HCT116 (cell line): ENCODE data around the gene CSNK2B.

ENCODE experiments used
- CEBPB ChIP-seq: IDR thresholded peaks from 2 replicates; pipeline ENCODE4 v1.6.1; 2012; ENCODE audit warnings: low read depth
- CTCF ChIP-seq, 3 experiments: fragments of 200-600 bp in 1 of 3; sonication (generic) in 1 of 3; IDR thresholded peaks in 2 of 3; conservative IDR thresholded peaks in 1 of 3; 2 replicates each; pipeline ENCODE4 v1.5.1; 2012 to 2017; ENCODE audit warnings: low read depth in 2 of 3, low read length in 2 of 3, antibody characterized with exemption in 1 of 3, borderline replicate concordance in 1 of 3, control low read depth in 1 of 3, mild to moderate bottlenecking in 1 of 3, mixed read lengths in 1 of 3, mixed run types in 1 of 3, moderate library complexity in 1 of 3; ENCODE audit not compliant: insufficient read depth in 1 of 3
- EGR1 ChIP-seq: IDR thresholded peaks from 2 replicates; pipeline ENCODE4 v1.6.1; 2012; ENCODE audit warnings: low read depth
- EZH2 ChIP-seq: fragments of 200-600 bp; sonication (generic); IDR thresholded peaks from 2 replicates; pipeline ENCODE4 v1.6.1; 2017; ENCODE audit warnings: antibody characterized with exemption, mixed run types
- POLR2A ChIP-seq: IDR thresholded peaks from 2 replicates; pipeline ENCODE4 v1.7.0; 2011; ENCODE audit warnings: borderline replicate concordance; ENCODE audit not compliant: insufficient read depth, insufficient read length; ENCODE audit errors: extremely low read depth
- POLR2AphosphoS5 ChIP-seq: IDR thresholded peaks from 2 replicates; pipeline ENCODE4 v1.6.1; 2011; ENCODE audit warnings: mild to moderate bottlenecking, low read depth, low read length, moderate library complexity
- REST ChIP-seq: IDR thresholded peaks from 2 replicates; pipeline ENCODE4 v1.6.1; 2012; ENCODE audit warnings: low read depth
- SRF ChIP-seq: IDR thresholded peaks from 2 replicates; pipeline ENCODE4 v1.6.1; 2012; ENCODE audit warnings: low read depth
- ZBTB33 ChIP-seq: IDR thresholded peaks from 2 replicates; pipeline ENCODE4 v1.6.1; 2011; ENCODE audit warnings: mild to moderate bottlenecking, low read length, moderate library complexity; ENCODE audit not compliant: insufficient replicate concordance; ENCODE audit errors: extremely low read depth

- no peak for TF ChIP-seq CEBPB
- no peak for TF ChIP-seq POLR2A
- TF ChIP-seq CTCF (IDR thresholded peaks at IDR 0.05 in 2 of 3, conservative IDR thresholded peaks at IDR 0.05 in 1 of 3; ENCODE audit: borderline replicate concordance in 1 of 3, insufficient read depth in 1 of 3, low read depth in 2 of 3, low read length in 2 of 3), result no peak
- TF ChIP-seq POLR2AphosphoS5, result no peak
- no peak for TF ChIP-seq ZBTB33
- TF ChIP-seq REST, result no peak
- TF ChIP-seq SRF, result no peak
- no peak for TF ChIP-seq EGR1
- TF ChIP-seq EZH2, result no peak
These were observed 25.3 kb upstream of the CSNK2B start for GRCh38 chr6:31640612-31641011.
